Colonic mucosa (tissue), 4 donors: ENCODE measurements around the gene PRDM13. TPM values are rescaled to one million over a fixed set of nuclear protein-coding genes. Genes with fewer than 3 reads are reported as not detected.
"Not testable (repeated sequence)": the region's sequence is repeated elsewhere in the genome, so short reads cannot be mapped to it uniquely, and the experiment has no call there.

Experiments
- DNase-seq: peaks from one replicate; pipeline ENCODE4 v3.0.0-alpha.2; 2020
- H3K27ac ChIP-seq: fragments of 200-600 bp; one replicate; pipeline ENCODE4 v1.8.0; 2021
- H3K27me3 ChIP-seq: fragments of 200-600 bp; one replicate; pipeline ENCODE4 v1.8.0; 2021
- H3K36me3 ChIP-seq: fragments of 200-600 bp; one replicate; pipeline ENCODE4 v1.8.0; 2021
- H3K4me1 ChIP-seq: fragments of 200-600 bp; one replicate; pipeline ENCODE4 v1.8.0; 2021; ENCODE audit warnings: mild to moderate bottlenecking
- H3K4me3 ChIP-seq: fragments of 200-600 bp; one replicate; pipeline ENCODE4 v1.8.0; 2021
- H3K9ac ChIP-seq, 2 donors: one replicate each; pipeline ENCODE4 v1.7.0; 2013; ENCODE audit warnings: control low read depth in 2 of 2, low read depth in 2 of 2, low read length in 2 of 2
- H3K9me3 ChIP-seq: fragments of 200-600 bp; one replicate; pipeline ENCODE4 v1.8.0; 2021
- CTCF ChIP-seq: fragments of 200-600 bp; IDR thresholded peaks from one replicate; pipeline ENCODE4 v1.8.0; 2022; ENCODE audit warnings: antibody characterized with exemption, mild to moderate bottlenecking
- intact Hi-C: fragments of 100-400 bp; cut with DNase I; formaldehyde crosslinking; loops from one replicate; pipeline ENCODE4 v1.14.1; 2022
- total RNA-seq, 2 donors: library from RNA; stranded (reverse); fragmentation: NEBNext Ultra II Directional in 1 of 2; extraction: Animal tissue kit (Norgen Biotek cat#: 25700) in 1 of 2; gene quantifications; one replicate each; pipeline ENCODE4 v1.2.1, GENCODE V29; 2021
- donor health status: healthy.
- donor health status: DM: no; HTN: no; CAD: no.
- donor health status: DM: no; HTN: no; CAD: no.

PRDM13 gene
- total RNA-seq, 2 donors from 2014 or later, result not detected

GRCh38 chr6:99641270-99641669 lies 34.6 kb downstream of the PRDM13 start:
- no peak for TF ChIP-seq CTCF
- no peaks in the 10 kb centered on the region for H3K4me1 ChIP-seq
- no peaks in the 10 kb centered on the region for H3K9me3 ChIP-seq
- intact Hi-C loops, result no loop called here
- no peak overlapping the region for H3K9ac ChIP-seq
- no peak overlapping the region for H3K4me3 ChIP-seq
- no peaks in the 10 kb centered on the region for H3K36me3 ChIP-seq
- no peaks in the 10 kb centered on the region for H3K27me3 ChIP-seq
- no peak for DNase-seq
- H3K27ac ChIP-seq, result no peak overlapping the region

- no peaks in the 10 kb centered on the region for H3K9me3 ChIP-seq
- DNase-seq, result no peak
- no peak for TF ChIP-seq CTCF
- no peak overlapping the region for H3K4me3 ChIP-seq
- intact Hi-C loops, result no loop called here
- H3K27ac ChIP-seq, result no peak overlapping the region
- H3K4me1 ChIP-seq, result no peaks in the 10 kb centered on the region
- no peak overlapping the region for H3K9ac ChIP-seq
- no peaks in the 10 kb centered on the region for H3K27me3 ChIP-seq
- H3K36me3 ChIP-seq, result no peaks in the 10 kb centered on the region
These were observed 39.4 kb downstream of the PRDM13 start for GRCh38 chr6:99645986-99646385.

GRCh38 chr6:99650091-99650571 lies 43.5 kb downstream of the PRDM13 start:
- H3K36me3 ChIP-seq, intact Hi-C loops, H3K27ac ChIP-seq, H3K4me1 ChIP-seq, H3K4me3 ChIP-seq, H3K9ac ChIP-seq, DNase-seq, H3K27me3 ChIP-seq, H3K9me3 ChIP-seq: not testable (repeated sequence)

- DNase-seq, result no peak
- TF ChIP-seq CTCF, result no peak
- H3K36me3 ChIP-seq, result no peaks in the 10 kb centered on the region
These were observed 53.6 kb downstream of the PRDM13 start for GRCh38 chr6:99660206-99660605.

GRCh38 chr6:99661870-99662269 lies 55.2 kb downstream of the PRDM13 start:
- intact Hi-C loops, result no loop called here
- H3K36me3 ChIP-seq, result no peaks in the 10 kb centered on the region
- DNase-seq, result no peak
- no peak overlapping the region for H3K9ac ChIP-seq
- TF ChIP-seq CTCF, result no peak
- H3K4me3 ChIP-seq, result no peak overlapping the region
- H3K9me3 ChIP-seq, result no peaks in the 10 kb centered on the region
- H3K27ac ChIP-seq, result no peak overlapping the region
- H3K27me3 ChIP-seq, result no peaks in the 10 kb centered on the region
- no peaks in the 10 kb centered on the region for H3K4me1 ChIP-seq

More at GRCh38 chr6:99660206-99660605, 53.6 kb downstream of the PRDM13 start:
- Histone ChIP-seq H3K9me3 (no peaks in the 10 kb centered on the region), H3K4me3 (no peak overlapping the region), H3K27me3 (no peaks in the 10 kb centered on the region), H3K27ac (no peak overlapping the region), H3K9ac (no peak overlapping the region), H3K4me1 (no peaks in the 10 kb centered on the region)
- intact Hi-C loops, result no loop called here

- no peak for TF ChIP-seq CTCF
- H3K27ac ChIP-seq, result no peak overlapping the region
- intact Hi-C loops, result no loop called here
- H3K4me3 ChIP-seq, result no peak overlapping the region
- no peaks in the 10 kb centered on the region for H3K27me3 ChIP-seq
- no peak for DNase-seq
- H3K9ac ChIP-seq, result no peak overlapping the region
- H3K4me1 ChIP-seq, result no peaks in the 10 kb centered on the region
- H3K36me3 ChIP-seq, result no peaks in the 10 kb centered on the region
- no peaks in the 10 kb centered on the region for H3K9me3 ChIP-seq
These were observed 56.0 kb downstream of the PRDM13 start for GRCh38 chr6:99662616-99663015.

Other genes starting within 250 kb of the PRDM13 start
- 10 to 100 TPM in 1 of 2 donors, 1 to 10 TPM in 1; 8.5 to 15.9 TPM for gene COQ3, start 212.6 kb upstream of the PRDM13 start, total RNA-seq
- 10 to 100 TPM; 58.5 to 61.4 TPM for gene PNISR, start 181.5 kb upstream of the PRDM13 start, total RNA-seq
- gene USP45, start 91.4 kb upstream of the PRDM13 start, total RNA-seq, result 10 to 100 TPM; 11.0 to 16.0 TPM
- gene CCNC, start 38.2 kb upstream of the PRDM13 start, total RNA-seq, result 10 to 100 TPM; 41.1 to 50.7 TPM